H54 (cell line): ENCODE measurements around the gene SOD2.
"Not testable (repeated sequence)": the region's sequence is repeated elsewhere in the genome, so short reads cannot be mapped to it uniquely, and the experiment has no call there.

ENCODE experiments used
- DNase-seq: peaks from one replicate; pipeline ENCODE4 v3.0.0; 2011; ENCODE audit warnings: low spot score, mixed read lengths; ENCODE audit not compliant: insufficient read length
- FAIRE-seq: peaks from 3 replicates; lab custom pipeline; 2011; peaks lifted over from hg19 to GRCh38; lab: Jason Lieb, UNC
- POLR2A ChIP-seq: IDR thresholded peaks from 2 replicates; pipeline ENCODE4 v1.6.1; 2011; ENCODE audit warnings: low read depth, mild to moderate bottlenecking, low read length

The SOD2 gene

GRCh38 chr6:159724778-159725177 is 31.7 kb upstream of the SOD2 start:
- no peak for TF ChIP-seq POLR2A
- DNase-seq (no peak), FAIRE-seq (no peak)

GRCh38 chr6:159723259-159723658 is 30.2 kb upstream of the SOD2 start:
- FAIRE-seq (no peak), DNase-seq (no peak)
- no peak for TF ChIP-seq POLR2A

DNA sequence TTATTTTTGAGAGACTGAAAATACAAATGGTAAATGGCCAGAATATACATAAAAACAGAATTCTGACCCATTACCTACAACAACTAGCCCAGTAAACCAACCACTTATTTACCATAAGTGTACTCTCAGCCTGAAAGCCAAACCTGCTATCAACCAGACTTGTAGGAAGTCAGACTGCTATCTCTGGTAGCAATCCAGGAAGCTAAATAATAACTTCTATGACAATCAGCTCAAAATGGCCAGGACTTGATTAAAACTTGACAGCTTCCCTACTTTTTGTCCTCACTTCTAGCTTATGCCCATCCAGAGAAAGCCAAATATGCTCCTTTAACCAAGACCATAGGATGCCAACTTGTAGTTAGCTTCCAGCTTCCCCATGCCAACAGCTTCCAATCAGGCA is 29.6 kb upstream of the SOD2 start:
- DNase-seq (no peak), FAIRE-seq (no peak)
- TF ChIP-seq POLR2A: no peak

DNA sequence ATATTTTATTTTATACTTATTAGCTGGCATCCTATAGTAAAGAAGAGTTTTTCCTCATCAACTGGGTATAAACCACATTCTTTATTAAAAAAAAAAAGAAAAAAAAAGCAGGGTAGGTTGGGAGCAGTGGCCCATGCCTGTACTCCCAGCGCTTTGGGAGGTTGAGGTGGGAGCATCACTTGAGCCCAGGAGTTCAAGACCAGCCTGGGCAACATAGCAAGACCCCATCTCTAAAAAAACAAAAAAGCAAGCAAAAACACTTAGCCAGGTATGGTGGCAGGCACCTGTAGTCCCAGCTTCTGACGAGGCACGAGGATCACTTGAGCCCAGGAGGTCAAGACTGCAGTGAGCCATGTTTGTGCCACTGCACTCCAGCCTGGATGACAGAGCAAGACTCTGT is 28.9 kb upstream of the SOD2 start:
- DNase-seq, FAIRE-seq: not testable (repeated sequence)

DNA sequence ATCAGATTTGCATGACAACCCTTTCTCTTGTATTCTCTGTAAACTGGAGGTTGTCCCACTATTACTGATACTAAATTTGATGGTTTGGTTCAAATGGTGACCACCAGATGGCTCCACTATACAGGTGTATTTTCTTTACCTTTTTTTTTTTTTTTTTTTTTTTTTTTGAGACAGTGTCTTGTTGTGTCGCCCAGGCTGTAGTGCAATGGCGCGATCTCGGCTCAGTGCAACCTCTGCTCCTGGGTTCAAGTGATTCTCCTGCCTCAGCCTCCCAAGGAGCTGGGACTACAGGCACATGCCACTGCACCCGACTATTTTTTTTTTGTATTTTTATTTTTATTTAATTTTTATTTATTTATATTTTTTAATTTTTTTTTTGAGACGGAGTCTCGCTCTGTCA is 27.7 kb upstream of the SOD2 start:
- no peak for TF ChIP-seq POLR2A
- FAIRE-seq (no peak), DNase-seq (no peak)

DNA sequence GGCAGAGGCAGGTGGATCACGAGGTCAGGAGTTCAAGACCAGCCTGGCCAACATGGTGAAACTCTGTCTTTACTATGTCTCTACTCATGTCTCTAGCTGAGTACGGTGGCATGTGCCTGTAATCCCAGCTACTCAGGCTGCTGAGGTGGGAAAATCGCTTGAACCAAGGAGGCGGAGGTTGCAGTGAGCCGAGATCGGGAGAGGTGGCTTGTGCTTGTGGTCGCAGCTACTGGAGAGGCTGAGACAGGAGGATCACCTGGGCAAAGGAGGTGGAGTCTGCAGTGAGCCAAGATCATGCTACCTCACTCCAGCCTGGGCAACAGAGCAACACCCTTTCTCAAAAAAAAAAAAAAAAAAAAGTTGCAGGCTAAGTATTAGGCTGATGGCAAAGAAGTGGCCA is 26.2 kb upstream of the SOD2 start:
- FAIRE-seq (no peak), DNase-seq (no peak)

DNA sequence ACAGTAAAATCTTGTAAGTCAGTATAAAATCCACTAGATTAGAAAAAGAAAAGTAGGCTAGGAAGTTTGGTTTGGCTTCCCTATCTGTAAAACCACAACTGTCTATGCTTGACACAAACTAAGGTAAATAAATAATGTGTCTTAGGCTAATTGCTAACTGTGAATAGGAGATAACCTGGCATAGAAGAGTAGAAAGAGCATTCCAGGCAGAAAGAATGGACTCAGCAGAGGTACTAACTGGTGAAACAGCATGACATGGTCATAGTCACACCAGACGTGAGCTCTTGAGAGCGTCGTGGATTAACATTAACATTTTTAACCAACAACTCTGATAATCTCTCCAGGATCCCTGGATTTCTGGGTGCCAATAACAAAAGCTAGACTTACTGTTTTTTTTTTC is 25.6 kb upstream of the SOD2 start:
- FAIRE-seq: no peak
- no peak for TF ChIP-seq POLR2A
- no peak for DNase-seq

More for the DNA sequence above, 26.2 kb upstream of the SOD2 start:
- no peak for TF ChIP-seq POLR2A

- TF ChIP-seq POLR2A: no peak
- no peak for FAIRE-seq
- DNase-seq: no peak
Measured at GRCh38 chr6:159716247-159717096, 23.4 kb upstream of the SOD2 start.

GRCh38 chr6:159715605-159716004 is 22.6 kb upstream of the SOD2 start:
- TF ChIP-seq POLR2A: no peak
- DNase-seq (no peak), FAIRE-seq (no peak)

DNA sequence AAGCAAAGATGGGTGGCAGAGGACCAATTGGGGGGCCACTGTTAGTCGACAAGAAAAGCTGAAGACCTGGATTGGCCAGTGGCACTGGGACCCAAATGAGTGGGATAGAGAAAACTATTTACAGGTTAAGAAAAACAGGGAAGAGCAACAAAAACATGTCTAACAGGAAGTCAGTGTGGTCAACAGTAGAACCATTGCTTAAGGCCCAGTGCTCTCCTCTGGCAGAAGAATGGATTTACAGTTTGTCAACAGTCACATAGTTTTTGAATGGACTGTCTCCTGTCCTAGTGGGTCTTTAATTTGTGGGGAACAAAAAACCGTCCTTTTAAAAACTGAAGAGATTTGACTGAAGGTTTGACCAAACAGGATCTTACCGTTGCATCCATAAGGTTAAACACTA is 22.1 kb upstream of the SOD2 start:
- no peak for DNase-seq
- FAIRE-seq: no peak
- TF ChIP-seq POLR2A: no peak

DNA sequence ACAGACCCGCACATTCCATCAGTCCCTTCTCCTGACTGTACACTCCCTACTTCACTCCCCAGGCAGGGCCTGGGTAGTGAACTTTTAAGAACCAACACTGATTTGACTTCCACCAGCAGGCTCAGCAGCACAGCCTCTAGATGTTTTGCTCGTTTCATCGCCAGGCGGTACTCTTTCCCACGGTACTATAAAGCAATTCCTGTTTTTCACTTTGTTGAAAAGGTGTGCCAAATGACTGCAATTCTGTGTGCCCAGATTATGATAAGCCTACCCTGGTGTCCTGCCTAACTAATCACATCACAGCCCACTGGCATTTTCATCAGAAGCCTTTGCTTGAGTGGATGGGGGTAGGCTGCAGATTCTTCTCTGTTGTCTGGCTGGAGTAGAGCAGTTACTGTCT is 21.4 kb upstream of the SOD2 start:
- FAIRE-seq (no peak), DNase-seq (no peak)
- TF ChIP-seq POLR2A: no peak

GRCh38 chr6:159713984-159714383 is 20.9 kb upstream of the SOD2 start:
- no peak for FAIRE-seq
- DNase-seq: no peak
- no peak for TF ChIP-seq POLR2A

DNA sequence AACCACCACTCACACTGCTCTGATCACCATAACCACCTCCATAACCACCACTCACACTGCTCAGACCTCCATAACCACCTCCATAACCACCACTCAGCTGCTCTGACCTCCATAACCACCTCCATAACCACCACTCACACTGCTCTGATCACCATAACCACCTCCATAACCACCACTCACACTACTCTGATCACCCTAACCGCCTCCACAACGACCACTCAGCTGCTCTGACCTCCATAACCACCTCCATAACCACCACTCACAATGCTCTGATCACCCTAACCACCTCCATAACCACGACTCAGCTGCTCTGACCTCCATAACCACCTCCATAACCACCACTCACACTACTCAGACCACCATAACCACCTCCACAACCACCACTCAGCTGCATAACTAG is 19.3 kb upstream of the SOD2 start:
- FAIRE-seq, DNase-seq: not testable (repeated sequence)

- DNase-seq, FAIRE-seq: not testable (repeated sequence)
Measured at GRCh38 chr6:159710603-159711002, 17.6 kb upstream of the SOD2 start.

GRCh38 chr6:159701413-159701999 is 8.5 kb upstream of the SOD2 start:
- FAIRE-seq: no peak
- no peak for DNase-seq
- no peak for TF ChIP-seq POLR2A

DNA sequence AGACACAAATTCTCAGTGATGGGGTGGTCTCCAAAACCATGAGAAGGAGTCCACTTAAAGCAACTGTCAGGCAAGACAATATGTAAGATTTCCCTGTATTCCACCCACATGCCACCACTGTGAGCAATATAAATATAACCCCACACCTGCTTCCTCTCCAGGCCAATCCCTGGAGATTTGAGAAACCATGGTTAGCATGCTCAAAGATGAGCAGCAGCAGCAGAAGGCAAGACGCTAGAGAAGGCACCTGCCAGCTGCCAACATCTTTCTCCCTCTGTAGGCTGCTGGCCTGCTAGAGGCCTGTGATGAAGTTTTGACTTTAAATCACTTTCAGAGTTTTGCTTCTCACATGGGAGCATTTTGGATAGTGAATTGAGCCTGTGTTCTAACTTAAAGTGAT is 7.9 kb upstream of the SOD2 start:
- no peak for FAIRE-seq
- TF ChIP-seq POLR2A: no peak
- DNase-seq: no peak
